K562 (cell line): ENCODE measurements around the gene SLCO2B1. TPM values are rescaled to one million over a fixed set of nuclear protein-coding genes. Genes with fewer than 3 reads are reported as not detected.

Source experiments
- CBFA2T3 ChIP-seq: fragments of 450-650 bp; IDR thresholded peaks from 2 replicates; pipeline ENCODE4 v1.6.1; 2017
- CBX5 ChIP-seq: IDR thresholded peaks from 2 replicates; pipeline ENCODE4 v1.6.1; 2014; ENCODE audit warnings: low read depth, borderline replicate concordance
- CBX8 ChIP-seq: fragments of 200-600 bp; sonication (generic); IDR thresholded peaks from 2 replicates; pipeline ENCODE4 v1.6.1; 2012; ENCODE audit warnings: borderline replicate concordance, mixed run types, low read depth, mild to moderate bottlenecking, moderate library complexity, mixed read lengths, low read length, control low read depth, inconsistent platforms; ENCODE audit not compliant: poor library complexity, severe bottlenecking; ENCODE audit errors: extremely low read depth
- CEBPG ChIP-seq, 3 experiments: fragments of 200-800 bp in 1 of 3; sonication (Bioruptor generic) in 1 of 3; sonication (generic) in 1 of 3; formaldehyde crosslinking in 1 of 3; IDR thresholded peaks in 2 of 3; conservative IDR thresholded peaks in 1 of 3; 2 replicates each; pipeline versions ENCODE4 v1.6.1 to v1.8.0; 2016 to 2022; ENCODE audit warnings: missing compliant biosample characterization in 2 of 3, missing genetic modification characterization in 2 of 3, mild to moderate bottlenecking in 1 of 3, missing genetic modification reagents in 1 of 3
- FIP1L1 ChIP-seq: fragments of 200-400 bp; formaldehyde crosslinking; IDR thresholded peaks from 2 replicates; pipeline ENCODE4 v1.6.1; 2018; ENCODE audit warnings: mild to moderate bottlenecking, low read depth, low read length; ENCODE audit not compliant: poor library complexity, severe bottlenecking
- MEF2A ChIP-seq: IDR thresholded peaks from 2 replicates; pipeline ENCODE4 v1.6.1; 2011; ENCODE audit warnings: low read depth, mild to moderate bottlenecking, low read length, moderate library complexity; ENCODE audit not compliant: control insufficient read depth
- MTA2 ChIP-seq: fragments of 450-650 bp; IDR thresholded peaks from 2 replicates; pipeline ENCODE4 v1.6.1; 2016; ENCODE audit warnings: low read depth
- NCOA1 ChIP-seq: fragments of 450-650 bp; IDR thresholded peaks from 2 replicates; pipeline ENCODE4 v1.6.1; 2016; ENCODE audit warnings: low read depth
- NCOA2 ChIP-seq, 2 experiments: fragments of 450-650 bp; IDR thresholded peaks; 2 replicates each; pipeline ENCODE4 v1.6.1; 2018; ENCODE audit warnings: mild to moderate bottlenecking in 2 of 2, moderate library complexity in 1 of 2; ENCODE audit not compliant: partially characterized antibody in 2 of 2
- RBM14 ChIP-seq: fragments of 200-400 bp; formaldehyde crosslinking; IDR thresholded peaks from 2 replicates; pipeline ENCODE4 v1.6.1; 2018; ENCODE audit warnings: low read depth, mild to moderate bottlenecking, low read length, moderate library complexity, borderline replicate concordance; ENCODE audit not compliant: insufficient read depth
- RBM22 ChIP-seq: fragments of 200-400 bp; formaldehyde crosslinking; IDR thresholded peaks from 2 replicates; pipeline ENCODE4 v1.6.1; 2018; ENCODE audit warnings: low read length, low read depth; ENCODE audit not compliant: poor library complexity, severe bottlenecking
- RNF2 ChIP-seq: sonication (generic); IDR thresholded peaks from 2 replicates; pipeline ENCODE4 v1.6.1; 2016
- SNRNP70 ChIP-seq: fragments of 200-400 bp; formaldehyde crosslinking; optimal IDR thresholded peaks from 2 replicates; pipeline ENCODE3; 2017; ENCODE audit warnings: low read depth, low read length
- SPI1 ChIP-seq: IDR thresholded peaks from 2 replicates; pipeline ENCODE4 v1.6.1; 2011; ENCODE audit warnings: low read depth, low read length, control low read depth, borderline replicate concordance
- THRAP3 ChIP-seq: fragments of 450-650 bp; IDR thresholded peaks from 2 replicates; pipeline ENCODE4 v1.6.1; 2016; ENCODE audit warnings: mild to moderate bottlenecking, inconsistent platforms, borderline replicate concordance
- TRIM24 ChIP-seq, 2 experiments: fragments of 450-650 bp; IDR thresholded peaks; 2 replicates each; pipeline ENCODE4 v1.6.1; 2016
- ZFPM2 ChIP-seq: fragments of 250-450 bp; sonication (Bioruptor Pico); IDR thresholded peaks from 2 replicates; pipeline ENCODE4 v1.5.1; 2022; ENCODE audit warnings: mild to moderate bottlenecking
- ZNF174 ChIP-seq: fragments of 250-450 bp; sonication (Bioruptor Pico); IDR thresholded peaks from 2 replicates; pipeline ENCODE4 v1.4.0; 2020; ENCODE audit warnings: mild to moderate bottlenecking
- ZNF408 ChIP-seq: fragments of 250-450 bp; sonication (Bioruptor Pico); IDR thresholded peaks from 2 replicates; pipeline ENCODE4 v1.4.0; 2020; ENCODE audit warnings: low read depth, mild to moderate bottlenecking, moderate library complexity
- ZNF586 ChIP-seq: fragments of 450-650 bp; formaldehyde crosslinking; conservative IDR thresholded peaks from 2 replicates; pipeline ENCODE4 v1.4.0; 2020; ENCODE audit warnings: mild to moderate bottlenecking, moderate library complexity
- polyA plus RNA-seq, 8 experiments: library from polyadenylated mRNA; depleted of rRNA in 4 of 8; stranded (reverse) in 5 of 8; unstranded in 3 of 8; fragments of >200 nt; fragmentation: Nextera tagmentation in 2 of 8; fragmentation: Illumina TruSeq in 1 of 8; extraction: Ambion mirVana in 2 of 8; extraction: Trizol in 1 of 8; gene quantifications; 2 replicates each; pipeline versions ENCODE4 v1.2.1 to v1.2.3, GENCODE V29; 2011 to 2014; ENCODE audit warnings: inconsistent platforms in 1 of 8, missing spikeins in 1 of 8
- total RNA-seq, 7 experiments: library from RNA; depleted of rRNA in 6 of 7; stranded (reverse); fragments of >200 nt in 6 of 7; fragmentation: Illumina TruSeq in 2 of 7; extraction: Trizol in 2 of 7; gene quantifications; 2 replicates each; pipeline versions ENCODE4 v1.2.1 to v1.2.3, GENCODE V29; 2011 to 2021; ENCODE audit warnings: low replicate concordance in 1 of 7
- TF ChIP-seq, protein P1 (sequence below): fragments of 450-650 bp; IDR thresholded peaks from 2 replicates; pipeline ENCODE4 v1.6.1; 2018; ENCODE audit warnings: mild to moderate bottlenecking, low read depth; ENCODE audit not compliant: partially characterized antibody
- TF ChIP-seq, protein P2 (sequence below): fragments of 250-450 bp; sonication (Bioruptor Pico); IDR thresholded peaks from 2 replicates; pipeline ENCODE4 v1.8.0; 2021; ENCODE audit warnings: moderate library complexity, mild to moderate bottlenecking, inconsistent platforms
- TF ChIP-seq, protein P3 (sequence below): sonication (generic); formaldehyde crosslinking; IDR thresholded peaks from 2 replicates; pipeline ENCODE4 v1.8.1; 2023; ENCODE audit warnings: mild to moderate bottlenecking, missing genetic modification reagents

SLCO2B1 gene
- total and polyA plus RNA-seq, 9 of the 15 experiments (the other 6 are each of a cell fraction or from before 2014, with no cell fraction given): 0.70 to 14.7 (median 7.6) TPM

DNA sequence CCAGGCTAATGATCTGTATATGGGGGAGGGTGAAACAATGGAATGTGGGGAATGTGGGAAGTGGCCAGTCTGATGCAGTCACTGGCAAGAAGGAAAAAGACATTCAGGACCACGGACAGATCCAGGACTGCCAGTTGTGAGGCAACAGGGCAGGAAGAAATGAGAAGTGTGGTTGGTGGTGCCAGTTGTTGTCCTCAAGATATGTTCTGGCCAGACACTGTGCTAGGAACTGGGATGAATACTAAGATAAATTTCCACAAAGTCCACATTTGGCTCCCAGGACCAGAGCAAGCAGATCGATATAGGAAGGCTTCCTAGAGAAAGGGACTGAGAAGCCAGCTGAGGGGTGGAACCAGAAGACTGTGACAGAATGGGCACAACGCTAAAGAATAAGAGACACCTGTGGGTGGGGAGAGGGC lies 82.9 kb downstream of the SLCO2B1 start (continued):
- TF ChIP-seq, protein P1, sequence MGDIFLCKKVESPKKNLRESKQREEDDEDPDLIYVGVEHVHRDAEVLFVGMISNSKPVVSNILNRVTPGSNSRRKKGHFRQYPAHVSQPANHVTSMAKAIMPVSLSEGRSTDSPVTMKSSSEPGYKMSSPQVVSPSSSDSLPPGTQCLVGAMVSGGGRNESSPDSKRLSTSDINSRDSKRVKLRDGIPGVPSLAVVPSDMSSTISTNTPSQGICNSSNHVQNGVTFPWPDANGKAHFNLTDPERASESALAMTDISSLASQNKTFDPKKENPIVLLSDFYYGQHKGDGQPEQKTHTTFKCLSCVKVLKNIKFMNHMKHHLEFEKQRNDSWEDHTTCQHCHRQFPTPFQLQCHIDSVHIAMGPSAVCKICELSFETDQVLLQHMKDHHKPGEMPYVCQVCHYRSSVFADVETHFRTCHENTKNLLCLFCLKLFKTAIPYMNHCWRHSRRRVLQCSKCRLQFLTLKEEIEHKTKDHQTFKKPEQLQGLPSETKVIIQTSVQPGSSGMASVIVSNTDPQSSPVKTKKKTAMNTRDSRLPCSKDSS: no peak
- TF ChIP-seq FIP1L1 (no peak), CBX8 (no peak), CEBPG (CRISPR knock-in tag; IDR thresholded peaks at IDR 0.05) (peak; percentile 76), CEBPG (tag; conservative IDR thresholded peaks at IDR 0.05 in 1 of 2, IDR thresholded peaks at IDR 0.05 in 1 of 2) (peak in 1 of 2 experiments; percentile 90; a peak in 2 of 4 replicates), ZNF586 (CRISPR knock-in tag) (no peak), RBM14 (no peak), SNRNP70 (no peak), RNF2 (no peak), ZNF174 (CRISPR knock-in tag) (no peak), THRAP3 (no peak), TRIM24 (IDR thresholded peaks at IDR 0.05) (no peak), MTA2 (no peak), NCOA2 (IDR thresholded peaks at IDR 0.05; ENCODE audit: partially characterized antibody in 2 of 2) (no peak), ZFPM2 (no peak), MEF2A (no peak), ZNF408 (no peak), RBM22 (no peak), NCOA1 (peak; percentile 37; the same call in 1 of the 2 replicates), CBX5 (no peak), CBFA2T3 (no peak), SPI1 (no peak)
- TF ChIP-seq, protein P2, sequence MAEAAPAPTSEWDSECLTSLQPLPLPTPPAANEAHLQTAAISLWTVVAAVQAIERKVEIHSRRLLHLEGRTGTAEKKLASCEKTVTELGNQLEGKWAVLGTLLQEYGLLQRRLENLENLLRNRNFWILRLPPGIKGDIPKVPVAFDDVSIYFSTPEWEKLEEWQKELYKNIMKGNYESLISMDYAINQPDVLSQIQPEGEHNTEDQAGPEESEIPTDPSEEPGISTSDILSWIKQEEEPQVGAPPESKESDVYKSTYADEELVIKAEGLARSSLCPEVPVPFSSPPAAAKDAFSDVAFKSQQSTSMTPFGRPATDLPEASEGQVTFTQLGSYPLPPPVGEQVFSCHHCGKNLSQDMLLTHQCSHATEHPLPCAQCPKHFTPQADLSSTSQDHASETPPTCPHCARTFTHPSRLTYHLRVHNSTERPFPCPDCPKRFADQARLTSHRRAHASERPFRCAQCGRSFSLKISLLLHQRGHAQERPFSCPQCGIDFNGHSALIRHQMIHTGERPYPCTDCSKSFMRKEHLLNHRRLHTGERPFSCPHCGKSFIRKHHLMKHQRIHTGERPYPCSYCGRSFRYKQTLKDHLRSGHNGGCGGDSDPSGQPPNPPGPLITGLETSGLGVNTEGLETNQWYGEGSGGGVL (CRISPR knock-in tag): no peak
- TF ChIP-seq, protein P3, sequence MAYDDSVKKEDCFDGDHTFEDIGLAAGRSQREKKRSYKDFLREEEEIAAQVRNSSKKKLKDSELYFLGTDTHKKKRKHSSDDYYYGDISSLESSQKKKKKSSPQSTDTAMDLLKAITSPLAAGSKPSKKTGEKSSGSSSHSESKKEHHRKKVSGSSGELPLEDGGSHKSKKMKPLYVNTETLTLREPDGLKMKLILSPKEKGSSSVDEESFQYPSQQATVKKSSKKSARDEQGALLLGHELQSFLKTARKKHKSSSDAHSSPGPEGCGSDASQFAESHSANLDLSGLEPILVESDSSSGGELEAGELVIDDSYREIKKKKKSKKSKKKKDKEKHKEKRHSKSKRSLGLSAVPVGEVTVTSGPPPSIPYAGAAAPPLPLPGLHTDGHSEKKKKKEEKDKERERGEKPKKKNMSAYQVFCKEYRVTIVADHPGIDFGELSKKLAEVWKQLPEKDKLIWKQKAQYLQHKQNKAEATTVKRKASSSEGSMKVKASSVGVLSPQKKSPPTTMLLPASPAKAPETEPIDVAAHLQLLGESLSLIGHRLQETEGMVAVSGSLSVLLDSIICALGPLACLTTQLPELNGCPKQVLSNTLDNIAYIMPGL (CRISPR knock-in tag): no peak
